ENCODE results near the gene ELFN1.

DNA sequence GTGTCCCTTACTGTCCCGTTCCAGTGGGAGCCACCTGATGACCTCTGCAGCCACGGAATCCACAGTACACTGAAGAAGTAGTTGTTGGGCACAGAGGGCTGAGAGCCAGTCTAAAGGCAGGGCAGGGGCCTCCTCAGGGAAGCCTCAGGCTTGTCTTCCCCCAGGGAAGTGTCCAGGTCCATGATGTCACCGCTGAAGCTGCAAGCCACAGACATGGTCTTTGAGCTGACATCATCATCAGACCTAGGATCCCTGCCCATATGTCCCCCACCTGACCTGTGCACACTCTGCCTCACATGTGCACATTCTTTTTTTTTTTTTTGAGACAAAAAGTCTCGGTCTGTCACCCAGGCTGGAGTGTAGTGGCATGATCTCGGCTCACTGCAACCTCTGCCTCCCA, 38.4 kb upstream of the ELFN1 start:
- TF ChIP-seq, protein P1, sequence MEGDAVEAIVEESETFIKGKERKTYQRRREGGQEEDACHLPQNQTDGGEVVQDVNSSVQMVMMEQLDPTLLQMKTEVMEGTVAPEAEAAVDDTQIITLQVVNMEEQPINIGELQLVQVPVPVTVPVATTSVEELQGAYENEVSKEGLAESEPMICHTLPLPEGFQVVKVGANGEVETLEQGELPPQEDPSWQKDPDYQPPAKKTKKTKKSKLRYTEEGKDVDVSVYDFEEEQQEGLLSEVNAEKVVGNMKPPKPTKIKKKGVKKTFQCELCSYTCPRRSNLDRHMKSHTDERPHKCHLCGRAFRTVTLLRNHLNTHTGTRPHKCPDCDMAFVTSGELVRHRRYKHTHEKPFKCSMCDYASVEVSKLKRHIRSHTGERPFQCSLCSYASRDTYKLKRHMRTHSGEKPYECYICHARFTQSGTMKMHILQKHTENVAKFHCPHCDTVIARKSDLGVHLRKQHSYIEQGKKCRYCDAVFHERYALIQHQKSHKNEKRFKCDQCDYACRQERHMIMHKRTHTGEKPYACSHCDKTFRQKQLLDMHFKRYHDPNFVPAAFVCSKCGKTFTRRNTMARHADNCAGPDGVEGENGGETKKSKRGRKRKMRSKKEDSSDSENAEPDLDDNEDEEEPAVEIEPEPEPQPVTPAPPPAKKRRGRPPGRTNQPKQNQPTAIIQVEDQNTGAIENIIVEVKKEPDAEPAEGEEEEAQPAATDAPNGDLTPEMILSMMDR (IDR thresholded peaks at IDR 0.05; ENCODE audit: insufficient read depth, low read length), result no peak
- TF ChIP-seq POLR2AphosphoS5 (IDR thresholded peaks at IDR 0.05; ENCODE audit: low read depth) (no peak), GABPA (IDR thresholded peaks at IDR 0.05; ENCODE audit: low read depth) (no peak)
